Mammary epithelial cell (primary cell): Measurements from ENCODE around the gene KLK13.

Source experiments
- CTCF ChIP-seq, 2 donors: IDR thresholded peaks in 1 of 2; conservative IDR thresholded peaks in 1 of 2; 2 replicates each; pipeline ENCODE4 v1.5.1; 2011 to 2012; ENCODE audit warnings: inconsistent platforms in 2 of 2, low read length in 2 of 2, mild to moderate bottlenecking in 2 of 2, control low read depth in 1 of 2, low read depth in 1 of 2; ENCODE audit not compliant: insufficient read depth in 1 of 2; ENCODE audit errors: extremely low read depth in 1 of 2
- EZH2 ChIP-seq: IDR thresholded peaks from 2 replicates; pipeline ENCODE4 v1.6.1; 2012; ENCODE audit warnings: low read length, inconsistent platforms, borderline replicate concordance

GRCh38 chr19:51093510-51094345 lies 28.8 kb upstream of the KLK13 start:
- TF ChIP-seq CTCF (conservative IDR thresholded peaks at IDR 0.05 in 1 of 2, IDR thresholded peaks at IDR 0.05 in 1 of 2; ENCODE audit: extremely low read depth in 1 of 2, insufficient read depth in 1 of 2, low read depth in 1 of 2, low read length in 2 of 2) (no peak), EZH2 (no peak)
